NCI-H128 (cell line): ENCODE results near the gene JPH3.

Experiments used
- DNase-seq: peaks from one replicate; lab custom pipeline; 2025; ENCODE audit not compliant: unreplicated experiment; lab: John Stamatoyannopoulos, UW

JPH3 gene

DNA sequence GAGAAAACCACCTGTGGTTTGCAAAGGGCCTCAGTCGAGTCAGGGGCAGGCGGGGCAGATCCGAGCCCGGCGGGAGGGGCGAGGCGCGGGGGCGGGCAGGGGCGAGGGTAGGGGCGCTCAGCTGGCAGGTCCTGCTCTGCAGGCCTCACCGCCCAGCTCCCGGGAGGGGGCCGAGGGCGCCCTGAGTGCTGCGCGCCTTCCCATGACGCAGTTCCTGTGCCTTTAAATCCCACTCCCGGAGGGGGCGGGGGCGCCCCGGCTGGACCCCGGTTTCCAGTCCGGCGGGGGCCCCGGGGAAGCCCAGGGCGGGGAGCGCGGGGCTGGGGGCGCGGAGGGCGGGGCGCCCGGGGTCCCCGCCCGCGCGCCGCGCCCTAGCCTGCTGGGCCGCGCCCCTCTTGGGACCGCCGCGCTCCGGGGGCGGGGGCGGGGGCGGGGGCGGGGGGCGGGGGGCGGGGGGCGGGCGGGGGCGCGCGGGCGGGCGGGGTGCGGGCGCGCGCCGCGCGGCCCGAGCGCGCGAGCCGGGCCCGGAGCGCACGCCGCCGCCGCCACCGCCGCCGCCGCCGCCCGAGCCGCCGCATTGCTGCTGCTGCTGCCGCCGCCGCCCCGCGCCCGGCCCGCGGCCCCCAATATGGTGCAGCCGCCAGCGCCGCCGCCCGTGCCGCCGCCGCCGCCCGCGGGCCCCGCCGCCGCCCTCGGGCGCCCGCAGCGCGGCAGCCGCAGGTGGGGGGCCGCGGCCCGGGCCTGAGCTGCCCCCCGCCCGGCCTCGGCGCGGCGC, at the start of gene JPH3:
Gene JPH3, plus strand, starts transcription at position 508 of the 775 bp plus-strand sequence. CDS start 639 bp downstream, outside the sequence.
- no peak for DNase-seq

DNA sequence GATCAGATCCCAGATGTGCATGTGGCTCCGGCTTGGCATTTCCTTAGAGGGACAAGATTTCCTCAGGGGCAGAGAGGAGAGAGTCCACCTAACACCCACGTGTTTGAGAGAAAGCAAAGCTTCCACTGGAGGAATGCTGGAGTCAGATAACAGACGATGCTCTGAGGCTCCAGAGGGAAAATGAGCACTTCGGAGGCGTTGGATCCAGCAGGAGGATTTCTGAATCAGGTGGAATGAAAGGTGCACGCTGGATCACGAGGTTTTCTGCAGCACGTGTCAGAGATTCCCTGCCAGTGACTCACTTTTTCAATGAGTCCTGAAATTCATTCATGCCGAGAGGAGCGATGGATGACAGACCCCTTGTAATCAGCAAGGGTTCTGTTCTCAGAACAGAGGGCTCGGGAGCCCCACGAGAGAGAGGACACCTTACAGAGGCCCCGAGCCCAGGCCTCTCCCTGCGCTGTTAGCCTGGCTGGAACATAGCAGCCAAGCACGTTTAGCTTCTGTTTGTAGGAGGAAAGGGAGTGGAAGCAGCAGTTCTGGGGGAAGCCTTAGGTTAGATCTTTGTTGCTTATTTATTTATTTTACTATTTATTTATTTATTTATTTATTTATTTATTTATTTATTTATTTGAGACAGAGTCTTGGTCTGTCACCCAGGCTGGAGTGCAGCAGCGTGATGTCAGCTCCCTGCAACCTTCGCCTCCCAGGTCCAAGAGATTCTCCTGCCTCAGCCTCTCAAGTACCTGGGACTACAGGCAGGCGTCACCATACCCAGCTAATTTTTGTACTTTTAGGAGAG, 49.3 kb upstream of the JPH3 start:
- DNase-seq, result no peak

DNA sequence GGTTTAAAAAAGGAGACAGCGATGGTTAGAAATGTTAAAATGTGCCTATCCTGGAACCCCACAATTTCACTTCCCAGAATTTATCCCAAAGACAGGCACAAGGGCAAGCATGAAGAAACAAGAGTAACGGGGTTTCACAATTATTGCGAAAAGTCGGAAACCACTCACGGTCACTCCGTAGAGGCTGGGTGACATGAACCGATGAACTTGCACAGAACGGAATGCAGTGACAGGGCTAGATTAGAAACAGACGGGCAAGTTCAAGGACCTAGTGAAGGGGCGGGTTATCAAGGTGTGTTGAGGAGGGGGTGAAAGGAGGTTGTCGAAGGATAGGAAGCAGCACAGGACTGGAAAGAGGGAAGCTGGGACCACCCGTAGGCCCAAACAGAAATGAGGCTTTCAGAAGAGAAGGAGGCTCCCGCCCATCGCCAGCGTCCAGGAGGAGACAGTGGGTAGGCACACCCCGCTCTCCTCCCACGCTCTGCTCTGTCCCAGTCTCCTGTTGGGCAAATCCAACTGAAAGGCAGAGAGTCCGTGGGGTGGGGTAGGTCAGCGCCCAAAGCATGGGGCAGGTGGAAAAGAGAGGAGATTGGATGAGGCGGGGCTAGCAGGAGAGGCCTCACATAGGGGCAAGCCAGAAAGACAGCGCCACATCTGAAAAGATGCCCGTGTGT, 47.4 kb upstream of the JPH3 start:
- DNase-seq, result no peak

DNA sequence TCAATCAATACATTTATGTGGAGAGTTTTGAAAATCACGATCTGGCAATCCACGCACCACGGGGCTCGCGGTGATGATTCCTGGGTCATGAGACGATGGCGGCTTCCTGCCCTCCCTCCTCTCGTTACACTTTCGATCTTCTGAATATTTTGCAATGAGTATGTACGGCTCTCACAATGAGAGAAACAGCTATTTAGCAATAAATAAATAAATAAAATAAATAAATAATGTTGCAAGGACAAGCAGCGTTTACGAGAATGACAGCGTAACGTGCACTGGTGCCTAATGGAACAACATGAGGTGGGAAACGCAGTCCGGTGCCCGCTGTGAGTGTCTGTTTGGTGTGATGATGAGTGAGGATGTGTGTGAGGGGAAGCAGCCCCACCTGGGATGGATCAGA, 46.7 kb upstream of the JPH3 start:
- DNase-seq, result no peak

DNA sequence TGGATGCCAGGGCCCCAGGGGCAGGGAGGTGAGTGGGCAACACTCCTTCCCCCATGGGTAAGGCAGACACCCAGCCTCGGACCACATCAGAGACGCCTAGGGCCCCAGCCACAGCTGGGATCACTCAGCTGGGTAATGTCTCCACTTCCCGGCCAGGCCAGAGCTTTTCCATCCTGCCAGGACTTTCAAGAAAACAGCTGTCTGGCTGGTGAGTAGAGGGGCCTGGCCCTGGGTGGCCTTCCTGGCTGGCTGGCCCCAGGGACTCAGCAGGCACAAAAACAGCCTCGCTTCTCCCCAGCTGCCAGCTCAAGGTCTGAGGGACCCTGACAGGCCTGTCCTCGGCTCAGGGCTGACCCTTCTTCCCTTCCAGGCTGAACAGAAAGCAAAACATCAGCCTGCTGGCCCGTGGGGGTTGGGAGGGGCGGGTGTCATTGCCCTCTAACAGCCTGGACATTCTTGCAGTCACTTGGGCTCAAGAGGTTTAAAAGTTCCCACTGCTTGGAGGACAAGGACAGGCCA, 45.3 kb upstream of the JPH3 start:
- DNase-seq, result no peak

DNA sequence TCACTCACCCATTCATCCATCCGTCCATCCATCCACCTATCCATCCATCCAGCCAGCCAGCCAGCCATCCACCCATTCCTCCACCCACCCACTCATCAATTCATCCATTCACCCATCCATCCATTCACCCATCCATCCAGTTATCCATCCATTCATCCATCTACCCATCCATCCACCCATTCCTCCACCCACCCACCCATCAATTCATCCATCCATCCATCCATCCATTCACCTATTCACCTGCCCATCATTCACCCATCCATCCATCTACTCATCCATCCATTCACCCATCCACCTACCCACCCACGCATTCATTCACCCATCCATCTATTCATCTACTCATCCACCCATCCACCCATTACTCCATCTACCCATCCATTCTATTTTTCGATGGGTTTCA, 43.6 kb upstream of the JPH3 start:
- DNase-seq, result no peak

DNA sequence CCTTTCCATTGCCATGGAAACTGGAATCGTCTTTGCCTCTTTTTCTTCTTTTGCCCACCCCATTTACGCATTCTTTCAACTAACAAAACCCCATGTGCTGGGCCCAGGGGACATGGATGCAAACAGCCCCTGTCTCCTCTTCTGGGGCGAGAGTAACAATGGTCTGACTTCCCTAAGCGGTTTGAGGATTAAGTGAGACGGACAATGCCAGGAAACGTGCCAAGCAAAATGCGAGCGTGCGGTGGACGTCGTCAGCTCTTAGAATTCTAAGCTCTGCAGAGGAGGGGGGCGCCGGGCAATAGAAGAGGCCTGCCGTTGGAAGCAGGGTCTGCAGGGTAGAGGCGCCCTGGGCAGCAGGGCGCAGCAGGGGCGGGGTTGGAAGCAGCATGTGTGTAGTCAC, 42.4 kb upstream of the JPH3 start:
- no peak for DNase-seq

DNA sequence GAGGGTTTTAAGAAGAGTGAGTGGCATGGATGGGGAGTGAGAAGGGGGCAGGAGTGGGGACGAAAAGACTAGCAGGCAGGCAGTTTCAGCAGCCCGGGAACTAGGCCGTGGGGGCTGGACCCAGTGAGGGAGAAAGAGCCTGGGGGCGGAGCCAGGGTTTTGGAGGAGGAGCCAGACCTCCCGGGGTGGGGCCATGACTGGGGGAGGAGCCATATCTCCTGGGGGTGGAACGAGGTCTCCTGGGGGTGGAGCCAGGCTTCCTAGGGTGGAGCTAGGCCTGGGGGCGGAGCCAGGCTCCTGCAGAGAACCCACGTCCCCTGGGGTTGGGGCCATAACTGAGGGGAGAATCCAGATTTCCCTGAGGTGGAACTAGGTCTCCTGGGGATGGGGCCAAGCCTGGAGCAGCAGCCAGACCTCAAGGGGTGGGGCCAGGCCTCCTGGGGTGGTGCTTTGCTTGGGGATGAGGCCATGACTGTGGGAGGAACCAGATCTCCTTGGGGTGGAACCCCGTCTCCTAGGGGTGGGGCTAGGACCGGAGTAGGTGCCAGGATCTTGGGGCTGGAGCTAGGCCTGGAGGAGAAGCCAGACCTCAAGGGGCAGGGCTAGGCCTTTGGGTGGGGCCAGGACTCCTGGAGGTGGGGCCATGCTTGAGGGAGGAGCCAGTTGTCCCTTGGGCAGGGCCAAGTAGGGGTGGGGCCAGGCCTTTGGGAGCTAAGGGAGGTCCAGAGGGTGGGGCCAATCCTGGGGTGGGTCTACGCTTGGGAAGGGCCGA, 41.7 kb upstream of the JPH3 start:
- DNase-seq, result no peak

DNA sequence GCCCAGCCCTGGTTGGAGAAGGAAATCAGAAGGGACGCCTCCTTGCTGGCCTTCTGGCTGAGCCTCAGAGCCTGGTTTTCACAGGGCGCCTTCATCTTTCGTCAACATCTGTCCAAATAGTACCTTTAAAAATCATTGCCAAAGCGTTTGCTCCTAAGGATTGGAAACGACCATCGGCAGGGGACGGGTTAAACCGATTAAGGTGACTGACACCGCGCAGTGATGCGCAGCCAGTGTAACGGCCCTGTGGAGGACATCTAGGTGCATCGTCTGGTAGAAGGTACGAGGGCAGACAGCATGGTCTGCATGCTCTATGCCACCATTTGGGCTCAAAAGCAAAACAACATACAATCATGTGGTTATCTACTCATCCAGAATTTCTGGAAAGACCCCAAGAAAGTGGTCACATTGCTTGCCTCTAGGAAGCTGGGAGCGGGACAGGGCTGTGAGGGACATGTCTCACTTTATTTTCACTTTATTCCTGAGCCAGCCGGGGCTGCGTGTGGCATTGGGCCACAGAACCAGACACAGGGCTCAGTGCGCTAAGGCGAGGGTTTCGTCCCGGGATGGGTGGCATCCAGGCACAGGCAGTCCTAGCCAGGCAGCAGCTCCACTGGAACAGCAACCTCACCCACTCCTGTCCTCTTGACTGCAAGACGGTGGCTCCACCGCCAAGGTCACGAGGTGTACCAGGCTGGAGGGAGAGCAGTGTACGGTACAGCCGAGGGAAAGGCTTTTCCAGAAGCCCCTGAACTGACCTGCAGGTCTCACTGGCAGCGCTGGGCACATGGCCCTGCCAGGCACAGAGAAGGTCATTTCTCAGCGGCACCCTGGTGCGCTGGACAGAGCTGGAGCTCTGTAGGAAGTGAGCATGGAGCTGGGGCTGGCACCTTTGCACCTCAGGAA, 40.9 kb upstream of the JPH3 start:
- no peak for DNase-seq

DNA sequence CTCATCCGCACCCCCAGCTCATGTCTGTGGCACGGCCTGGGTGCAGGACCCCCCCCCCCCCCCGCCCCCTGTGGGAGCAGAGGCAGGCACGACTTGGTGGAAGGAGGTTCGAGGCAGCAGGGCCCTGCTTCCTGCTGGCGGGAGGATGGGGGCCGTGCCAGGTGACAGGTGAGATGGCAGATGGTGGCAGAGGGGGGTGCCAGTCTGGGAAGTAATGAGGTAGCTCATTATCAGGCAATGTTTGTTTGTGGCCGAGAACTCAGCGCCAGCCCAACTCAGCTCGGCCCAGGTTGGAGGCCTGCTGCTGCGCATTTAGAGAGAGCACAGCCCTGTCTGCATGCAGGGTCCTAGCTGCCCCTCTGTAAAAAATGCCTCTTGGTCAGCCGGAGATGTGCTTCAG, 40.1 kb upstream of the JPH3 start:
- no peak for DNase-seq

DNA sequence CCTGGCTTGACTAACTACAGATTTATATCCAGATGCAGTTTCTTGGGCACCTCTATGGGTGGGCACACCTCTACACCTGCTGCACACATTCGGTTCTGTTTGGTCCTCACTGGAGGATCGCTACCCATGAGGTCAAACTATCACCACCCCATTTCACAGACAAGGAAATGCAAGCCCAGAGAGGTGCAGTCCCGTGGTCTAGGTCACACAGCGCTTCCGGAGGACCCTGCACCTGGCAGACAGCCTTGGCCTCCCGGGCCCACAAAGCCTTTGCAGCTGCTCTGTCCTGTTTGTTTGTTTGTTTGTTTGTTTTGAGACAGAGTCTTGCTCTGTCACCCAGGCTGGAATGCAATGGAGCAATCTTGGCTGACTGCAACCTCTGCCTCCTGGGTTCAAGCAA, 39.3 kb upstream of the JPH3 start:
- DNase-seq, result no peak

DNA sequence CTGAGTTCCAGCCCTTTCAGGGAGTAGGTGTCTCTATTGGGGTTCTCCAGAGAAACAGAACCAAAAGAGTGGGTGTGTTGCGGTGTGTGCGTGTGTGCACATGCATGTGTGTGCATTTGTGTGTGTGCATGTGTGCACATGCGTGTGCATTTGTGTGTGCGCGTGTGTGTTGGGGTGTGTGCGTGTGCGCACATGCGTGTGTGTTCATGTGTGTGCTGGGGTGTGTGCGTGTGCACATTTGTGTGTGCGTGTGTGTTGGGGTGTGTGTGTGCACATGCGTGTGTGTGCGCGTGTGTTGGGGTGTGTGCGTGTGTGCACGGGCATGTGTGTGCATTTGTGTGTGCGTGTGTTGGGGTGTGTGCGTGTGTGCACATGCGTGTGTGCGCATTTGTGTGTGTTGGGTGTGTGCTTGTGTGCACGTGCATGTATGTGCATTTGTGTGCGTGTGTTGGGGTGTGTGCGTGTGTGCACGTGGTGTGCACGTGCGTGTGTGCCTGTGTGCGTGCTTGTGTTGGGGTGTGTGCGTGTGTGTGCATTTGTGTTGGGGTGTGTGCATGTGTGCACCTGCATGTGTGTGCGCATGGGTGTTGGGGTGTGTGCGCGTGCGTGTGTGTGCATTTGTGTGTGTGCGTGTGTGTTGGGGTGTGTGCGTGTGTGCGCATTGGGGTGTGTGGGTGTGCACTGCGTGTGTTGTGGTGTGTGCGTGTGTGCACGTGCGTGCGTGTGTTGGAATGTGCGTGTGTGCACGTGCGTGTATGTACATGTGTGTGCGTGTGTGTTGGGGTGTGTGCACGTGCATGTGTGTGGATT, 38.4 kb upstream of the JPH3 start:
- no peak for DNase-seq

DNA sequence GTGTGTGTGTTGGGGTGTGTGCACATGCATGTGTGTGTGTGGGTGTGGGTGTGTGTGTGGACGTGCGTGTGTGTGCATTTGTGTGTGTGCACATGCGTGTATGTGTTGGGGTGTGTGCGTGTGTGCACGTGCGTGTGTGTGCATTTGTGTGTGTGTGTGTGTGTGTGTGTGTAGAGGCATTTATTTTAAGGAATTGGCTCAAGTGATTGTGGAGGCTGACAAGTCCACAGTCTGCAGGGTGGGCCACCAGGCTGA, 37.9 kb upstream of the JPH3 start:
- DNase-seq, result no peak

DNA sequence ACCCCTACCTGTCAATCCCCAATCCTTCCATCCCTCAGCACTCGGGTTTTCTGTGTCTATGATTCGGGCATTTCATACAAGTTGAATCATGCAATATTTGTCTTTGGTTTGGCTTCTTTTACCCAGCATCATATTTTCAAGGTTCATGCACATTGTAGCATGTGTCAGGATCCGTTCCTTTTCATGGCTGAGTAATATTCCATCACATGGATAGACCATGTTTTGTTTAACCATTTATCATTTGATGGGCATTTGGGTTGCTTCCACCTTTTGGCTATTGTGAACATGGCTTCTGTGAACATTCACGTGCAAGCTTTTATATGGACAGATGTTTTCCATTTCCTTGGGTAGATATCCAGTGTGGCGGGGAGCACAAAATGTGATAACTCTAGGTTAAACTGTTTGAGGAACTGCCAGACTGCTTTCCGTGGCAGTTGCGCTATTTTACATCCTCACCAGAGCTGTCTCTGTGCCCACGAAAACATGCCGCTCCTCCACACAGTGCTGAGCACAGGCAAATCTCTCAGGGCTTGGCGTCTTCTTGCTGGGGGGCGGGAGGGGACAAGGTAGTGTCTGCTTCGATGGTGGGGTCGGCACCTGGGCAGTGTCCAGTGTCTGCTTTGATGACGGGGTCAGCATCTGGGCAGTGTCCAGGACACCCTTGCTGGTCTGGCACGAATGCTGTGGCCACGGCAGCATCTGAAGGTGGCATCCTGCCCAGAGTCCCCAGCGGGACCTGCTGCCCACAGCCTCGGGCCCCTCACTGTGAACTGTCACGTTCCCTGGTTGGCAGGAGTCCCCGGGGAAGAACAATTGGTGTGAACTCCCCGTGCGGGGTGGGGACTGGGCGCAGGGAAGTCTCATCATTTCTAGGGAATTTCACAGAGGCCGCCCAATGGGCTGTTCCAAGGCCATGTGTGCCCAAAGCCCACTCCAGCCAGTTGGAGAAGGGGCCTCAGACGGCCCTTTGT, 32.4 kb upstream of the JPH3 start:
- DNase-seq, result no peak

DNA sequence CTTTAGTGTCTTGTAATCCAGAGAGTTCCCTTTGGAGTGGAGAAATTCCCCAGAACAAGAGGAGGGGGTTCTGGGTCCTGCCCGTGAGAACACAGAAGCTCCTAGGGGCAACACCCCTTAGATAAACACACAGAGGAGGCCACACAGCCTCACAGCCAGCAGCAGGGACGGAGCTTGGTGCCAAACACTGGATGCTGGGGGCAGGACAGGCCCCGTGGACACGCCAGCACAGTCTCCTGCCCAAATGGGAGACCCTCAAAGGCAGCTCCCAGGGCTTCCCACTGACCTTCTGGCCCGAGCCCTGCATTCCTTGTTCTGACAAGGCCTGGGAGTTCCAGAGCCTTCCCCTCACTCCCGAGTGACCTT, 31.8 kb upstream of the JPH3 start:
- no peak for DNase-seq

DNA sequence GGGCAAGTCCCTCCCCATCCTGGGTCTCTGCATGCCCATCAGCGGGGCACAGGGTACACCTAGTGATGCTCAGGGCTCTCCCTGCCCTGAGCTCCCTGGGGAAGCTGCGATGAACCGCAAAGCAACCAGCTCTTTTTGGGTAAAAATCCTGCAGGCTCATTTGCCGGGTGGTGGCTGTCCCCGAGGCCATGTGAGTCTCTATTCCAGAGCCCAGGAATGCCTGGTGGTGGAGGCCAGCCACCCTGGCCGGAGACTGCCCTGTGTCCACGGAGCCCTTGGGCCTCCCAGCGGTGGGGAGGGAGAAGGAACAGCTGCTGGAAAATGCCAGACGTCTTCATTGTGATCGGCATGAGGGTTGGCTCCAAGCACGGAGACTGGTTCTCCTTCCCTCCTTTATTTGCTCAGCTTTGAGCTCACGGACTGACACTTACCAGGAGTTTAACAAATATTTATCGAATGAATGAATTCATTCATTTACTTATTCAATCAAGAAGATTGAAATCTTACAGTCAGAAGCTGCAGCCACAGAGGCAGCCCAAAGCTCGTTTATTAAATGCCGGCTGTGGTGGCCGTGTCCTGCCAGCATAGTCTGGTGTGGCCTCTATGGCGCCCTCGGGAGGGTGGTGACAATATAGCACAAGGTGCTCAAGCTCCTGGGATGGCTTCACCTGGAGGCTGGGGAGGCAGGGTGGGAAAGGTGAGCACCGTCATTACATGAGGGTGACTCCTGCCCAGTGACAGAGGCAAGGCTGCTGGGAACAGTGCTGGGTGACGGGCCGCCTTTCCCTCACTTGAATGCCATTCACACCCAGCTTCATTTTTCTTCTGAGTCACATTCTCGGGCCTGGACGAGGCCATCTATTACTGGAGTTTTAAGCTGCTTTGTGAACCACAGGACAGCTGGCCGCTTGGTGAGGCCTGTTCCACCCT, 31.1 kb upstream of the JPH3 start:
- DNase-seq, result no peak

DNA sequence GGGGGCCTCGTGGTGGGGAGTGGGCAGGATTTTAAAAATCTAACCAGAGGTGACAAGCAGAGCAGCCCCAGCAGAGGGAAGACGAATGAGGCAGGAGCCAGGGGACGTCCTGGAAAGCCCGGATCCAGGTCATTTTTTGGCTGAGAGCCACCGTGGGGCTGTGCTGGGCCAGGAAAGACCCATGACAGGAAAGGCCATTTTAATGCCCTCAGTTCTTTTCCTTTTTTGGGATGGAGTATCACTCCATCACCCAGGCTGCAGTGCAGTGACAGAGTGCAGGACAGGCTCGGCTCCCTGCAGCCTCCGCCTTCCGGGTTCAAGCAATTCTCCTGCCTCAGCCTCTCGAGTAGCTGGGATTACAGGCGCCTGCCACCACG, 30.5 kb upstream of the JPH3 start:
- DNase-seq, result no peak
